ENCODE results near the gene TNRC6A.
"Not testable (repeated sequence)": the region's sequence is repeated elsewhere in the genome, so short reads cannot be mapped to it uniquely, and the experiment has no call there.

TNRC6A gene

DNA sequence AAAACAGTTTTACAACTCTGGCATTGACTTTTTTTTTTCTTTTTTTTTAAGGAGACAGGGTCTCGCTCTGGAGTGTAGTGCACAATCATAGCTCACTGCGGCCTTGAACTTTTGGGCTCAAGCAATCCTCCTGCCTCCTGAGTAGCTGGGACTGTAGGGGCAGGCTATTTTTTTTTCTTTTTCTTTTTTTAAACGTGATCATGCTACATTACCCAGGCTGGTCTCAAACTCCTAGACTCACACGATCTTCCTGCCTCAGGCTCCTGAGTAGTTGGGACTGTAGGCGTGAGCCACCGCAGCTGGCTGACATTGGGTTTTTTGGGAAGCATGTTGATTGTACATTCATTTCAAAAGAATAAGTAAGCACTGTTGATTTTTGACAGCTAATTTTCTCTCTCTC is 32.1 kb downstream of the TNRC6A start:
- DNase-seq: no peak

- DNase-seq: no peak
Measured at GRCh38 chr16:24764916-24765315, 35.5 kb downstream of the TNRC6A start.

- no peak for DNase-seq
Measured at GRCh38 chr16:24766057-24766456, 36.6 kb downstream of the TNRC6A start.

GRCh38 chr16:24769806-24770205 is 40.4 kb downstream of the TNRC6A start:
- DNase-seq: no peak

DNA sequence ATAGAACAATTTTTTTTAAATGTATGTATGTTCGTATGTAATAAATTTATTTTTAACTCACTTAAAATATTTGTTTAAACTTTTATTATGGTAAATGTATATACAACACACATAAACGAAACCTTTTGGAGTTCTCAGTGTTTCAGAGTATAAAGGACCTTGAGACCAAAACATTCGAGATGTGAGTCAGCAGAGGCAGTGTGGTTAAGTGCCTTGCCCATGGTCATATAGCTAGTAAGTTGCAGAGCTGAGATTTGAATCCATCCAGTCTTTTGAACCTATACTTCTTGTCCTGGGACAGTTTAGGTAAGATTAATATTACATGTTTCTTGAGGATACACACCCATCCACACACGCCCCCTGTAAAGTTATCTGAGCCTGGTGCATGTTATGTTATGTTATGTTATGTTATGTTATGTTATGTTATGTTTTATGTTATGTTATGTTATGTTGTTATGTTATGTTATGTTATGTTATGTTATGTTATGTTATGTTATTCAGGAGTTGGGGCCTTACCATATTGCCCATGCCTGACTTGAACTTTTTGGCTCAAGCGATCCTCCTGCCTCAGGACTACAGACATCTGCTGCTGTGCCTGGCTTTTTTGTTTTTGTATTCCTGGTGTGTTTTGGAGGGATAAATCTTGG is 41.8 kb downstream of the TNRC6A start:
- peak; percentile 60 for DNase-seq

DNA sequence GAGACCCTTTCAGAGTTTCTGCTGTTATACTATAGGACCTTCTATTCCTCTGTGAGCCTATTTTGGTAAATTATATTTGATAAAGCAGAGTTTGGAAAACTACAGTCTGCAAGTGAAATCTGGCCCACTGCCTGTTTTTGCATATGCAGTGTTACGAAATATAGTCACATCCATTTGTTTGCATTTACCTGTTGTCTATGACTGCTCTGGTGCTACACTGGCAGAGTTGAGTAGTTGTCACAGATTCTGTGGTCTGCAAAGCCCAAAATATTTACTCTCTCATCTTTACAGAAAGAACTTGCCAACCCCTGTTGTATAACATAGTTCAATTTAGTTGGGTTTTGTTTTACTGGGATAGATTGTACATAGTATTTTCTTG is 42.3 kb downstream of the TNRC6A start:
- DNase-seq: no peak

DNA sequence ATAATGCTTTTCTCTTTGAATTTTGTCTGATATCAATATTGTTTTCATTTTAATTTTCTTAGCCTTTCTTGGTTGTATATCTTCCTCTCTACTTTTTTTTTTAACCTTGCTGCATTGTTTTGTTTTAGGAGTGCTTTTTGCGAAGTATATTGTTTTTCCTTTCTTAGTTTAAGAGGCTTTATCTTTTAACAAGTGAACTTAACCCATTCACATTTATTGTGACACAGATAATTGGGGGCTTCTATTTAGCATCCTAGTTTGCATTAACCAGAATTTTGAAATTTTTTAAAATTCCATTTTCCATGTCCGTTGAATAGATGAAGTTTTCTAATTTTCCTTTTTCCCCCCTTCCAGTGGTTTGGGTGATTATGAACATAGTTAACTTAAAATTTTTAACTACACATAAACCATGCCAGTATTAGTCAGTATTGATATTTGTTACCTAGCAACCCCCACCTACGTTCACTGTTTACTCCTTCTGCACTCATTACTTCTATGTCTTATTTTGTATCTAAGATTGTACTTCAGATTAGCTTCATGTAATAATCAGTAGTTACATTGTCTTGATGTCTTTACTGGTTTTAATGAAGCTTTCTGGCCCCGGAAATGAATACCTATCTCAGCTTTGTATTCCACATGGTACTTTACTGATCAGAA is 44.4 kb downstream of the TNRC6A start:
- no peak for DNase-seq

- no peak for DNase-seq
Measured at GRCh38 chr16:24774510-24774909, 45.1 kb downstream of the TNRC6A start.

DNA sequence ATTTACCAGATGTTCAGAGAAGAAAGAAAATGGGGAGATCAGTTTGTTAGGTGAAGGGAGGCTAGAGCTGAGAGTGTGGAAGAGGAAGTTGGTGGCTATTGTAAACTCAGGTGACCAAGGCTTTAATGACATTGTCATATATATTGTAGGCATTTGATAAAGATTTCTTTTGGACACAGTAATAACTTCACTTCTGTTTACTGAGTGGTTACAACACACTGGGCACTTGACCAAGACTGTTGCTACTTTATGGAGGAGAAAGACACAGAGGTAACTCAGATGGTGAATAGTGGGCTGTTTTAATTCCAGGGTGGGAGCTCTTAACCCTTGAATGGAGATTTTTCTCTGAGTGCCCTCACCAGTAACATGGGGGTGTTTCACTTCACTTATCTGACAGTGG is 46.0 kb downstream of the TNRC6A start:
- no peak for DNase-seq

DNA sequence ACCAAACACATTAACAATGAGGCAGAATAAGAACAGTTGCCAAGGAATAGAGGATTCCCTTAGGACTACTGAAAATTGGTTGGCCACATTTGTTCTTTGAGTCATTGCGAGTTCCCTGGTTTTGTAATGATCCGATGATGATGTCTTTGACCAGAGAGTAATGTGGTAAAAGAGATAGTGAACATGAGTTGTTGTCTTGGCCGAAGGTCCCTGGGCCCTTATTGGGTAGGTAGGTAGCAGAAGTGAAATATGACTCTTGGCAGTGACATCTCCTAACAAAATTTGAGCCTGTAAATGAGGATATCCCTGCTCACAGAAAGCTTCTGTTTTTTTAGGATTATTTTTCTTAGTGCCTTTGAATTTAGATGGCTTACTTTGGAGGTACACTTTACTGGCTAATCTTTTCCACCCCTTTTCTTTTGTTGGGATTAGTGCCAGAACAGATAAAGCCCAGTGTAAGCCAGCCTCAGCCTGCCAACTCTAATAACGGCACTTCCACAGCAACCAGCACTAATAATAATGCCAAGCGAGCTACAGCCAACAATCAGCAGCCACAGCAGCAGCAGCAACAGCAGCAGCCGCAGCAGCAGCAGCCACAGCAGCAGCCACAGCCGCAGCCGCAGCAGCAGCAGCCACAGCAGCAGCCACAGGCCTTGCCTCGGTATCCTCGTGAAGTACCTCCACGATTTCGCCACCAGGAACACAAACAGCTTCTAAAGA is 47.2 kb downstream of the TNRC6A start:
- DNase-seq: no peak

DNA sequence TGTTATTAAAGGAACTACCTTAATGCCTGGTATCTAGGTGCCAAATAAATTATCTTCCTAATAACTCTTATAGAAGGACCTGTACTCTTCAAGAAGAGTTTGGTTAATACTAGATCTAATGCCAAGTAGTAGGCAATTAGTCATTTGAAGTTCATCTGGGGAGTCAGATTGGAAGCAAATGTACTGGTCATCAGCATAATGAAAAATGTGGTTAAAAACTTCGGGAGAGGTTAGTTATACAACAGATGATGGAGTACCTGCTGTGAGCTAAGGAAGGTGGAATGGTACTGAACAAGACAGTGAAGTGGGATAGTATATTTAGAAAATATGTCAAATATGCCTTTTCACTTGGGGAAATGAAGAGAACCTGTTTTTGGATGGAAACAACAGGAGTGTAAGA is 49.2 kb downstream of the TNRC6A start:
- DNase-seq: no peak

DNA sequence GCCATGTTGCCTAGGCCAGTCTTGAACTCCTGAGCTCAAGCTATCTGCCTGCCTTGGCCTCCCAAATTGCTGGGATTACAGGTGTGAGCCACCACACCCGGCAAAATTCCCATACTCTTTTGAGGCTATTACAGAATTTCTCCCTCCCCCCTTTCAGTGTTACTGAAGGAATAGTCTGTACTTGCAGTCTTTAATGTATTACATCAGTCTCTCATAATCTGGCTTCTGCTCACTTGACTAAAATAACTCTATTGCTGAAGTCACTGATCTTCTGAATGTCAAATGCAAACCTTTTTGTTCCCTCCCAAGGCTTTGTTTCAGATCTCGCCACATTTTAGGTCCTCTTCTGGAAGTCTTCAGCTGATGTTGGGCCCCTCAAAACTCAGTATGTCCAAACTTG is 51.8 kb downstream of the TNRC6A start:
- DNase-seq: no peak

GRCh38 chr16:24784121-24784520 is 54.7 kb downstream of the TNRC6A start:
- no peak for DNase-seq

GRCh38 chr16:24789881-24790280 is 60.4 kb downstream of the TNRC6A start:
- DNase-seq: no peak

GRCh38 chr16:24800586-24800985 is 71.1 kb downstream of the TNRC6A start:
- DNase-seq: peak; percentile 17

DNA sequence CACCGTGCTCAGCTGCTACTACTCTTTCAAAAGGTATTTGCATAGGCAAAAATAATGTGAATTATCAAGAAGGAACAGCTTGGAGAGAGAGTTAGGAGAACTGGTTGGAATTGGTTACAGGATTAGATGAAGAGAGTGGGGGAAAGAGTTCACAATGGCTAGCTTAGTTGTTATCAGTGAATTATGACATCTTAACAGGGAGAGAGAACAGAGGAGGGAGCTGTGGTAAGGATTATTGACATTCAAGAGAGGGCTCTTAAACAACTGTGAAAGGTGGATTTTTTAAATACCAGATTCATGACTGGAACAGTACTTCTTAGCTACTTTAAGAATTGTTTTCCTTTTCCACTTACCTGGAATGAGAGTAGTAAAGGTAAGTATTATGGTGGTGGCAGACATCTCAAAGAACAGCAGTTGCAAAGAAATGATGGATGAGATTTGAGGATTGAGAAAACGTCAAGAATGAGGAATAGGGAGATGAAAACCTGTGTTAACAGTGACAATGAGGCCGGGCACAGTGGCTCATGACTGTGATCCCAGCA is 72.4 kb downstream of the TNRC6A start:
- DNase-seq: no peak

GRCh38 chr16:24805484-24805883 is 76.0 kb downstream of the TNRC6A start:
- no peak for DNase-seq

DNA sequence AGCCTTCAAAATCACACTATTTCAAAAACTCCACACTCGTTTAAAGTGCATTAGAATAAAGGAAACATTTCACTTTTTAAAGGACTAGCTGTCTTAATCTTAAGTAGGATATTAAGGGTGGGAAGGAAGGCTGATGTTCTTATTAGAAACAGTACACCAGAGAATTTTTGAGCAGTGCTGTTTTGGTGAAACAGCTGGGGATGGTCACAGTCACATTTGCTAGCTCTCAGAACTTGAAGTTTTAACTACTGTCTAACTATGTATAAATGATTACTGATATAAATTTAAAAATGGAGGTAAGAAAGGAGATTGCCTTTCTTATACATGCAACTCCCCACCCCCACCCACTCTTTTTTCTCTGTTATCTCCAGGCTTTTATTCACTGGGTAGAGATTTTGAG is 77.8 kb downstream of the TNRC6A start:
- no peak for DNase-seq

DNA sequence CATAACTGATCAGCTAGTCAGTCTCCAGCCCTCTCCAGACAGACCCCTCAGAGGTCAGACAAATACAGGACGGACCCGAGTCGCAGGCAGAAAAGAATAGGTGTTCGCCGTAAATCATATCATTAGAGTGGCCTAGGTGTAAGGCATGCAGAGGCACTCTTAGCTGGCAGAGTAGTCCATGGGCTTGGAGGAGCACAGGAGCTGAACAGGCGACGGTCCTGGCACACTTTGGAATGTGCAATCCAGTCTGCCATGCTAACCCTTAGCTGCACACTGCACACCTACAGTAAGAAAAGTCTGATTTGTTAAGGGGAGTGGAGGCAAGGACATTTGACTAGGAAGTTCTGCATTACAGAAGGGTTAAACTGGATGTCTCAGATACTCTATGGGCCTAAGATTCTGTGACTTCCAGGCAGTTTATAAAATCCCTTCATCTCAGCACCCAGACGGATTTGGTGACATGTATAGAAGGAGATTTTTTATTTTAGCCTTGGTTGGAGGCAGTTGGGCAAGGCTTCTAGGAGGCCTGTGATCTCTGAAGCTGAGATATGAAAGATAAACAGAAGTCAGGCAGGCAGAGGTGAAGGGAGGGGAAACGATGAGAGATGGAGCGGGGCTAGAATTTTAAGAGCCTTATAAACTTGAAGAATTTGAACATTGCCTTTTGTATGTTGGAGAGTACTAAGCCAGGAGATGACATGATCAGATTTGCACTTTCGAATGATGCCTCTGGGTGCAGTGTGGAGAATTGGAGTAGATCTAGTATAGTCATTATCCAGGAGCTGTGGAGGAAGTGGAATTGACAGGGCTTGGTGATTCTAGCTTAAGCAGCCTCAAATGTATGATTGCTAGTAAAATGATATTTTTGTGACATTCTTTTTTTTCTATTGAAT is 81.7 kb downstream of the TNRC6A start:
- no peak for DNase-seq

DNA sequence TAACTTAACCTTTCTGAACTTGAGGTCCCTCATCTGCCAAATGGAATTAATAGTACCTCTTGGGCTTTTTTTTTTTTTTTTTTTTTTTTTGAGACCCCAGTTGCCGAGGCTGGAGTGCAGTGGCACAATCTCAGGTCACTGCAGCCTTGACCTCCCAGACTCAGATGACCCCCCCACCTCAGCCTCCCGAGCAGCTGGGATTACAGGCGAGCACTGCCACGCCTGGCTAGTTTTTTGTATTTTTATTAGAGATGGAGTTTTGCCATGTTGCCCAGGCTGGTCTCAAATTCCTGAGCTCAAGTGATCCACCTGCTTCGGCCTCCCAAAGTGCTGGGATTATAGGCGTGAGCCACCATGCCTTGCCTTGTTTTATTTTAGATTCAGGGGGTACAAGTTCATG is 83.4 kb downstream of the TNRC6A start:
- not testable (repeated sequence) for DNase-seq

- DNase-seq: no peak
Measured at GRCh38 chr16:24815021-24815420, 85.6 kb downstream of the TNRC6A start.

DNA sequence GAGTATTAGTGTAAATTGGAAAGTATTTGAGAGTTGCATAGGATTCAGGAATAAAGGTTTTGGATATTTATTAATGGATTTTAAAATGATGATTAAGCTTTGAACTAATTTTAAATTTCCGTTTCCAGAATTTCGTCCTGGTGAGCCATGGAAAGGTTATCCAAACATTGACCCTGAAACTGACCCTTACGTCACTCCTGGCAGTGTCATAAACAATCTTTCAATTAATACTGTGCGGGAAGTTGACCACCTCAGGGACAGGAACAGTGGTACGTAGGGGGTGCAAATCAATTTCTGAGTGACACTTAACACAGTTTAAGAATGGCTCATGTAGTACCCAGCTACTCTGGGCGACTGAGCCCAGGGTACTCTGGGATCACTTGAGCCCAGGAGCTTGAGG is 87.2 kb downstream of the TNRC6A start:
- no peak for DNase-seq

DNA sequence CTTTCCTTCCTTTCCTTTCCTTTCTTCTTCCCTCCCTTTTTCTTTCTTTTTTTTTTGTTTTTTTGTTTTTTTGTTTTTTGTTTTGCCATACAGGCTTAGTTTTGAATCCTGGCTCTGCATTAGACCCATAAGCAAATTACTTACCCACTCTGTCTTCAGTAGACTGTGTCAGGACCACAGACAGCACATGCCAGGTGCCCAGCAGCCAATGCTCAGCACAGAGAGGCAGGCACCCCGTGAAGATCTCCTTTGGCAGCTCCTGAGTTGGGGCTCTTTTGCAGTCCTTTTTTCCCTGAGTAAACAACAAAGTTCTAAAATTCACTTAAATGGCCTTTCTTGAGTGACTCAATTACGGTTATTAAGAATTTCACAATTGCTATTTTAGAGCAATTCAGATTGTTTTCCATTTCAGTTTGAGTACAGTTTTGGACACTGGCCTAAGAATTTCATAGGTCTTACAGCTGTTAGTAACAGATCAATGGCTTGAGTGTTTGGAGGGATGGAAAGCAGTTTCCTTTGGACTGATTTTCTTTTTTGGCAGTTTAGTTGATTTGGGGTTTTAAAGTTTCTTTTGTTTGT is 90.1 kb downstream of the TNRC6A start:
- DNase-seq: no peak

All from NCI-H82 (cell line).